Neural crest cell (in vitro differentiated cells): Measurements from ENCODE around the gene KRTDAP. TPM values are rescaled to one million over a fixed set of nuclear protein-coding genes. Genes with fewer than 3 reads are reported as not detected.
"Not testable (repeated sequence)": the region's sequence is repeated elsewhere in the genome, so short reads cannot be mapped to it uniquely, and the experiment has no call there.

Source experiments
- DNase-seq: peaks from one replicate; pipeline ENCODE4 v3.0.0; 2021; ENCODE audit warnings: low read depth, mixed read lengths, low spot score
- H3K27ac Mint-ChIP-seq: one replicate; pipeline ENCODE4 v1.8.0; 2021; ENCODE audit warnings: mild to moderate bottlenecking, mixed read lengths; ENCODE audit not compliant: unreplicated experiment
- H3K27me3 Mint-ChIP-seq: 2 replicates; pipeline ENCODE4 v1.8.0; 2021; ENCODE audit warnings: low read depth, mild to moderate bottlenecking, mixed read lengths
- H3K36me3 Mint-ChIP-seq: 2 replicates; pipeline ENCODE4 v1.8.0; 2021; ENCODE audit warnings: low read depth, mild to moderate bottlenecking, mixed read lengths
- H3K4me1 Mint-ChIP-seq: 2 replicates; pipeline ENCODE4 v1.8.0; 2021; ENCODE audit warnings: mixed read lengths
- H3K4me3 Mint-ChIP-seq: one replicate; pipeline ENCODE4 v1.8.0; 2021; ENCODE audit warnings: mild to moderate bottlenecking, mixed read lengths
- H3K9me3 Mint-ChIP-seq: 2 replicates; pipeline ENCODE4 v1.8.0; 2021; ENCODE audit warnings: mixed read lengths
- CTCF ChIP-seq: fragments of 200-600 bp; sonication (generic); conservative IDR thresholded peaks from 2 replicates; pipeline ENCODE4 v1.5.0; 2021; ENCODE audit warnings: antibody characterized with exemption, mild to moderate bottlenecking
- total RNA-seq: library from RNA; stranded (reverse); gene quantifications from 2 replicates; pipeline ENCODE4 v1.2.1, GENCODE V29; 2021

KRTDAP gene
- total RNA-seq, 1 donor from 2014 or later: not detected

GRCh38 chr19:35470128-35470527, 20.1 kb downstream of the KRTDAP start:
- peaks cover 11% of the 10 kb centered on the region for H3K27me3 Mint-ChIP-seq
- no peak for DNase-seq
- H3K9me3 Mint-ChIP-seq: no peaks in the 10 kb centered on the region
- no peak overlapping the region for H3K27ac Mint-ChIP-seq
- no peak overlapping the region for H3K4me3 Mint-ChIP-seq
- TF ChIP-seq CTCF: no peak
- no peaks in the 10 kb centered on the region for H3K36me3 Mint-ChIP-seq
- H3K4me1 Mint-ChIP-seq: no peaks in the 10 kb centered on the region

DNA sequence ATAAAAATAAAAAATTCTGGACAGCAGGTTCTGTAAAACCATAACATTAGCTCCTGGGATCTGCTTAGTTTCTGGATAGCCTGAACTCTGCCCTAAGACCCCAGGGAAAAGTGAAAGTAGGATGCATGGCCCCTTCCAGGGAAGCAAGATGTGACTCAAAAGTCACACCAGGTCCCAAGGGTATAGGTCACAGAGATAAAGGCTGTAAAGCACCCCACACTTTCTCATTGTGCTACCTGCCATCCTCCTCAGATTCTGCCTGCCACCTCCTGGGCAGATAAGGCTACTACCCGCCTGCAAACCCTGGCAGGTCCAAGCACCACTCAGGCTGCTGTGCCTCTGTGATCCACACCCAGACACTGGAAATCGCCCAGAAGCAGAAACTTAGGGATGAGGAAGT, 21.6 kb downstream of the KRTDAP start:
- H3K4me1 Mint-ChIP-seq: no peaks in the 10 kb centered on the region
- no peak overlapping the region for H3K4me3 Mint-ChIP-seq
- peaks cover 20% of the 10 kb centered on the region for H3K27me3 Mint-ChIP-seq
- no peaks in the 10 kb centered on the region for H3K36me3 Mint-ChIP-seq
- TF ChIP-seq CTCF: peak; percentile 60
- H3K27ac Mint-ChIP-seq: no peak overlapping the region
- no peak for DNase-seq
- no peaks in the 10 kb centered on the region for H3K9me3 Mint-ChIP-seq

DNA sequence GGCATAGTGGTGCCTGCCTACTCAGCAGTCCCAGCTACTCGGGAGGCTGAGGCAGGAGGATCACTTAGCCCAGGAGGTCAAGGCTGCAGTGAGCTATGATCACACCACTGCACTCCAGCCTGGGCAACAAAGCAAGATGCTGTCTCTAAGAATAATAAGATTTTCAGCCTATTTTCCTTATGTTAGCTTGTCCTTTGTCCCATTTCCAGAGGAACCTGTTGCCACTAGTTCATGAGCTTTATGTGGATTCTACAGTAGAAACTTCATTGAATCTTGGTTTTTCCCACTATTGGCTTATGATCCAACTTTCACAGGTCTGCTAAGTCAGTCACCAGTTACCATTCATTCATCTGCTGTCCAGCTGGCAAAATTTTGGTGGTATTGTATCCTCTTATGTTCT, 24.0 kb downstream of the KRTDAP start:
- H3K27me3 Mint-ChIP-seq: peaks cover 32% of the 10 kb centered on the region
- no peak for TF ChIP-seq CTCF
- no peaks in the 10 kb centered on the region for H3K36me3 Mint-ChIP-seq
- no peak overlapping the region for H3K27ac Mint-ChIP-seq
- DNase-seq: no peak
- H3K4me3 Mint-ChIP-seq: no peak overlapping the region
- no peaks in the 10 kb centered on the region for H3K4me1 Mint-ChIP-seq
- H3K9me3 Mint-ChIP-seq: no peaks in the 10 kb centered on the region

DNA sequence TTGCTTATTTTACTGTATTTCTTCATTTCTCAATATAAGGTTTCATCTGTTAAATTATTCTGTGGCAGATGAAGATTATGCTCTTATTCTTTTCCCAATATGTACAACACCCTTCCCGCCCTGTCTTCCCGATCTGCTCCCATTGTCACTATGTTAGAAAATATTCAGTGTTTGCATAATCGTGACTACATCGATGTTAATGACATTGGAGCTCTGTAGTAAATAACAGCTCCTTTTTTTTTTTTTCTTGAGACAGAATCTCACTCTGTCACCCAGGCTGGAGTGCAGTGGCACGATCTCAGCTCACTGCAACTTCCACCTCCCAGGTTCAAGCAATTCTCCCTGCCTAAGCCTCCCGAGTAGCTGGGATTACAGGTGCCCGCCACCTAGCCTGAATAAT, 27.3 kb downstream of the KRTDAP start:
- H3K4me1 Mint-ChIP-seq, H3K4me3 Mint-ChIP-seq, H3K36me3 Mint-ChIP-seq, H3K9me3 Mint-ChIP-seq, H3K27ac Mint-ChIP-seq, DNase-seq: not testable (repeated sequence)
- peaks cover 36% of the 10 kb centered on the region for H3K27me3 Mint-ChIP-seq

GRCh38 chr19:35462476-35462953, 27.7 kb downstream of the KRTDAP start:
- TF ChIP-seq CTCF: no peak

GRCh38 chr19:35461788-35462187, 28.5 kb downstream of the KRTDAP start:
- peaks cover 39% of the 10 kb centered on the region for H3K27me3 Mint-ChIP-seq
- not testable (repeated sequence) for H3K9me3 Mint-ChIP-seq, H3K27ac Mint-ChIP-seq, H3K4me1 Mint-ChIP-seq, H3K4me3 Mint-ChIP-seq, DNase-seq, H3K36me3 Mint-ChIP-seq

More at GRCh38 chr19:35462476-35462953, 27.7 kb downstream of the KRTDAP start:
- Mint-ChIP-seq H3K9me3 (no peaks in the 10 kb centered on the region), H3K27ac (no peak overlapping the region), H3K36me3 (no peaks in the 10 kb centered on the region), H3K4me1 (no peaks in the 10 kb centered on the region), H3K4me3 (no peak overlapping the region), H3K27me3 (peaks cover 39% of the 10 kb centered on the region)
- DNase-seq: no peak

DNA sequence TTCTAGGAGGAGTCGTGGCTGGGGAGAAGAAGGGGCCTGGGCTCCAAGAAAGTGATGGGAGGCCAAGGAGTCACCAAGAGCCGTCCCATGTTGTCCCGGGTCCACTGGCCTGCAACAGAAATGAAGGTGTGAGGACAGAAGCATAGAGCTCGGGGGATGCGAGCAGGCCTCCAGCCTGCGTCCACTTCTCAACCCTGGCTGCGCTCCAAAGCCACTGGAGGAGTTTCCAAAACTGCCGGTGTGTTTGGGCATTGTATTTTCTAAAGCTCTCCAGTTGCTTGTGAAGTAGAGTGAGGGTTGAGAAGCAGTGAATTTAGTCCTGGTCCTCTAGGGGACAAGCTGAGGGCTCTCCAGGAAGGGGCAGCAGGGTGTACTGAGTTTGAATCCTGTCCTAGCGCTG, 29.2 kb downstream of the KRTDAP start:
- TF ChIP-seq CTCF: no peak
- Mint-ChIP-seq H3K27me3 (peaks cover 34% of the 10 kb centered on the region), H3K36me3 (no peaks in the 10 kb centered on the region), H3K9me3 (no peaks in the 10 kb centered on the region), H3K4me1 (no peaks in the 10 kb centered on the region), H3K27ac (no peak overlapping the region), H3K4me3 (no peak overlapping the region)
- DNase-seq: no peak
